Germinal center (tissue), 1 donor: Measurements from ENCODE around the gene NENF.
A peak's percentile ranks its signal among the peaks of the same experiment; 100 is the strongest.
"Not testable (repeated sequence)": the region's sequence is repeated elsewhere in the genome, so short reads cannot be mapped to it uniquely, and the experiment has no call there.

Experiments
- DNase-seq: peaks from one replicate; pipeline ENCODE4 v3.0.0; 2012; ENCODE audit warnings: mixed read lengths, low spot score

The NENF gene

GRCh38 chr1:212432661-212433576 is at the start of gene NENF:
Gene NENF (plus strand): TSS chr1:212432920. CDS start chr1:212432944, 24 bp downstream.
- peak; percentile 93 for DNase-seq

DNA sequence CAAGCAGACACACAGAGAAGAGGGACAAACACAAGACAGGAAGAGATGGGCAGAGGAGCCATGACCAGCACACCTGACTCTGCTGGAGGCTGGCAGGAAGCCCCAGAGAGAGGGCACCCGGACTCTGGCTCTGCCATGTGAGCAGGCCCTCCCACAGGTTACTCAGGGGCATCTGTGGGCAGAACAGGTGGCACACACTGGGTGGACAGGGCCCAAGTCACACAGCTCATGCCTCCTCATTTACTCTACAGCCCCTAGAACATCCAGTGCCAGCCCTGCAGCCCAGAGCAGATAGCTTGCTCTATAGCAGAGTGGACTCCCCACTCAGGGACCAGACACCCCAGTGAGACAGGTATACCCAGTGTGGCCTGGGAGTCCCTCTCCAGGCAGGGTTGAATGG is 46.7 kb upstream of the NENF start:
- DNase-seq: no peak

DNA sequence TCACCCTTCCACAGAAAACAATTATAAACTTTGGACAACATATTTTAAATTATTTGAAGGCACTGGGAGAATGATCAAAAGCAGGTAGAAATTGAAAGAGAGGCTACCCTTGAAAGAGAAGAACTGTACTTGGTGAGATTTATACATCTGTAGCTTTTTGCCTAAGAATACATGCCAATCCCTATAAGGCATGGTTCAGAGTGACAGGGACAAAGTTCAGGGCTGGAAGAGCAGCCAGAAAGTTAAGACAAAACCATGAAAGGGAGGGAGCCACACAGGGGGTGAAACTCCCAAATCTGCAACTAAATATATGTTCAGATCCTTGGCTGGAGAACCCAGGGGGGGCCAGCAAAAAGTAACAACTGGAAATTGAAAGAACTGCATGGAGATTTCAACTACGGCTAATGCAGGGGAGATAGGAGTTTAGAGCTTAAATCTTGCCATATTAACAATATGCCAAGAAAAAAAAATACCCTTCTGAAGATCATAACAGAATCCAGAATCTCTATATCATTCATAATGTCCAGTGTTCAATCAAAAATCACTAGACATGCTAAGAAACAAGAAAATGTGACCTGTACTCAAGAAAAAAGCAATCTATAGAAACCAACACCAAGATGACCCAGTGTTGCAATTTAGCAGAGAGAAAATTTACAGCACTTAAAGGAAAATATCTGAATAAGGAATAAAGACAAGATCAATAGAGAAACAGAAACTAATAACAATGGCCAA is 43.6 kb upstream of the NENF start:
- no peak for DNase-seq

GRCh38 chr1:212395678-212396437 is 36.9 kb upstream of the NENF start:
- not testable (repeated sequence) for DNase-seq

DNA sequence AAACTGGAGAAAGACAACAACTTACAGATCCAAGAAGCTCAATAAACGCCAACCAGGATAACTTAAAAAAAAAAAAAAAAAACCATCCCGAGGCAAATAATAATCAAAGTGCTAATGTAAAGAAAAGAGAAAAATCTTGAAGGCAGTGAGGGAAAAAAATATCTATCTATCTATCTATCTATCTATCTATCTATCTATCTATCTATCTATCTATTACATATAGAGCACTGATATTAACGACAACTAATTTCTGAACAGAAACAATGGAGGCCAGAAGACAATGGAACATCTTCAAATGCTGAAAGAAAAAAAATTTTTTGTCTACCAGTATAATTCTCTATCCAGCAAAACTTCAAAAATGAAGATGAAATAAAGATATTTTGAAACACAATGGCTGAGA is 36.1 kb upstream of the NENF start:
- DNase-seq: no peak

DNA sequence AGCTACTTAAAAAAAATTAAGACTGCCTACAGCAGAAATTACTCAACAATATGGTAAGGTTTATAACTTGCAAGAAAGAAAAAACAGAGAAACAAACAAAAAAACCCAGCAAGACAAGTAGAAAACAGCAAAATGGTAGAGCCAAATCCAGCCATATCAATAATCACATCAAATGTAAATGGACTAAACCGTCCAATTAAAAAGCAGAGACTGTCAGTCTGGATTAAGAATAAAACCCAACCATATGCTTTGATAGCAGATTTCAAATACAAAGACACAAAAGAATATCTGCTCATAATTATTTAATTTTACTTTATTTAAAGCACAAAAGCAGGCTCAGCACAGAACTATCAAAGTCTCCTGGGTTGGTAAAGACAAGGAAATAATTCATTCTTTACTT is 35.5 kb upstream of the NENF start:
- no peak for DNase-seq

GRCh38 chr1:212401042-212401441 is 31.7 kb upstream of the NENF start:
- no peak for DNase-seq

- DNase-seq: no peak
Observed at GRCh38 chr1:212401838-212402582, 30.7 kb upstream of the NENF start.

DNA sequence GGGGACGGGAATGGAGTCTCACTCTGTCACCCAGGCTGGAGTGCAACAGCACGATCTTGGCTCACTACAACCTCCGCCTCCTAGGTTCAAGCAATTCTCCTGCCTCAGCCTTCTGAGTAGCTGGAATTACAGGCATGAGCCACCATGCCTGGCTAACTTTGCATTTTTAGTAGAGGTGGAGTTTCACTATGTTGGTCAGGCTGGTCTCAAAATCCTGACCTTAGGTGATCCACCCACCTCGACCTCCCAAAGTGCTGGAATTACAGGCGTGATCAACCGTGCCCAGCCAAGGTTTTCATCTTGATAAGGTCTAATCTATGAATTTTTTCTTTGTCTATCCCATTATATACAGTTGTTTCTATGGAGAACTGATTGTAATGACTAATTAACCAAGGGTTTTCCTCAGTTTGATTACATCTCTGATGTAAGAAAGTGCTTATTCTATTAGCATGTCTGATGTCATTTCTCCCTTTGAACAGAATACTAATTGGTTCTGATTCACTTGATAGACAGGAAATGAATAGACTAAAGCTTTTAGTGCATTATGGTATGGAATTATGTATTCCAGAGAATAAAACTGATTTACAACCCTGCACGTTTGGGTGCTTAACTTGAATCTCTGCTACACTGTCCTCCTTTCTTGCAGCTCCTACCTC is 29.9 kb upstream of the NENF start:
- DNase-seq: no peak

DNA sequence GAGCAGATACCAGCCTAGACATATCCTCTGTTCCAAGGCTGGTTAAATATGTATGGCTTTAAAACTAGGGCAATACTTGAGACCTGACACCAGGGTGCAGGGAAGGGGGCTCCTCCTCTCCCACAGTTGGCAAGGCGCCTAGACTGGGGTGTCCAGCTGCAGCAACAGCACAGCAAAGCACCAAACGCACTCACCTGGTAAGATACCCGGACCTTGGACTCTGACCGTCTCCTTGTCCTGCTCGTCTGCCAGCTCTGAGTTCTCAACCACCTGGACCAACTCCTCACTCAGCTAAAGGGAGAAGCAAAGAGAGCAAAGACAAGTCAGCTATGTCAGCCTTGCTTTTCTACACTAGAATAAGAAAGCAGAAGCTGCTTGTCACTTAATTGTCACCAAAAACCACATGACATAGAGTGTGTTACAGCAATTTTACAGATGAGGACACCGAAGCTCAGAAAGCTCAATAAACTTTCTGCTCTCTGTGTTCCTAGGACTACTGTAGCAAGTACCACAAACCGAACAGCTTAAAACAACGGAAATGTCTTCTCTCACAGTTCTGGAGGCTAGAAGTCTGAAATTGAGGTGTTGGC is 22.4 kb upstream of the NENF start:
- no peak for DNase-seq

DNA sequence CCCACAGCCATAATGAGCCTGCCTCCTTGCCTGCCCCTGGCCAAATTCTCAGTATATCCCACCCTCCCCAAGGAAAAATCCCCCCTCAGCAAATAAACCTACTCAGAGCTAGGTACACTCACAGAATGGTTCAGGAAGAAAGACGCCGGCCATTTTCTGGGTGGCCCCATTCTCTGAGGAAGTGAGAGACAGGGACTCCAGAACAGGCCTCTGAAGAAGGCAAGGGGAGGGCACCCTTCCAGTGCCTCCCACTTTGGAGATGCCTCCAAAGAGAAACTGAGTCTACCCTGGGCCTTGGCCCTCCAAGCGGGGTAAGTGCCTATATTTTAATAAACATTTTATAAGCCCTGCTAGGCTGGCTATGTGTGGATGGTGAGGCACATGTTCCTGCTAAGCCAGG is 20.3 kb upstream of the NENF start:
- DNase-seq: no peak

DNA sequence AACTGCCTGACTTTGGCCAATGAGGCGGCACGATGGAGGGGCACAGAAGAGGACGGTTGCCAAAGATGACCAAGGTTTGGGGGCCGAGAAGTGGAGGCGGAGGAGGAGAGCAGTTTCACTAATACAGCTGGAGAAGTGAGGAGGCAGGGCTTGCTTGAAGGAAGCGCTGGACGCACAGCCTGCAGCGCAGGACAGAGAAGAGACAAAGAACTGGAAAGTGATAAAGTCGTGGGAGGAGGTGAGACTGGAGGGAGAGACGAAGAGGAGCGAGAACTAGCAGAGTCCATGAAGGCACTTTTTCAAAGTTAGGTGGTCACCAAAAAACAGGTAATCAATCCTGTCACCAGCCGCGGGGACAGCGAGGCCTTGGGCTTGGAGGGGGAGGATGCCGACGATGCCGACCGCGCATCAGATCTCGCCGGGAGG is 18.8 kb upstream of the NENF start:
- DNase-seq: no peak

GRCh38 chr1:212414328-212415106 is 18.2 kb upstream of the NENF start, which contains the start of gene PACC1:
Gene PACC1 (minus strand): TSS chr1:212414886. CDS start chr1:212414757, 129 bp downstream.
- peak; percentile 98 for DNase-seq

GRCh38 chr1:212415107-212415841 is 17.4 kb upstream of the NENF start:
- peak; percentile 24 for DNase-seq

DNA sequence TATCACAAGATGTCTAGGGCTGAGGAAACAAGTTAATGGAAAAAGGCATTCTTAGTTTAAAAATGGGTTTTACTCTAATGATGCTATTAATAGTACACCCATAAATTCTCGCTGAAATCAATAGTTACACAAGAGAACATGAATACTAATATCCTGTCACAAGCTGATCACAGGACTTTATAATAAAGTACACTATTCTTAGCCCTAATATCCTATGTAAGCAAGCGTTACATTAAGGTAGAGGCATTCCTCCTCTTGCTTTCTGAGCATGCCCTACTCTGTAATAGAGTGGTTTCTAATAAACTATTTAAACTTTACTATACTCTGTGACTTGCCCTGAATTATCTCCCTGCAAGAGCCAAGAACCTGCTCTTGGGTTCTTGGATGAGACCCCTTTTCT is 11.6 kb upstream of the NENF start:
- no peak for DNase-seq

DNA sequence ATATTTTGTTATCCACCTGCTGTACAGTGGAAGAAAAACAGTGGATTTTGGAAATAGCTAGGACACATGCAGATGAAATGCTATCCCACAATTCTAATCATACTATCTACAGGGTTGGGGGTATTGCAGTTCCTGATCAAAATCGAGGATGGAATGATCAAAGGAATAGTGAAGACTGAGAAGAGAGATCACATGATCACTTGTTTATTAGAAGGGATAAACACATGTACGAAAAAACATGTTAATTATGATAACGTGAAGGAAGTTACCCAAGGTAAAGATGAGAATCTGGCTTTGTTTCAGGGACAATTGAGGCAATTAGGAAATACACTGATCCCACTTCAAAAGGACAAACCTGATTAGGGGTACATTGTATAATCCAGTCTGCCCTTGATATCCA is 8.8 kb upstream of the NENF start:
- DNase-seq: no peak

GRCh38 chr1:212428496-212428895 is 4.2 kb upstream of the NENF start:
- no peak for DNase-seq

DNA sequence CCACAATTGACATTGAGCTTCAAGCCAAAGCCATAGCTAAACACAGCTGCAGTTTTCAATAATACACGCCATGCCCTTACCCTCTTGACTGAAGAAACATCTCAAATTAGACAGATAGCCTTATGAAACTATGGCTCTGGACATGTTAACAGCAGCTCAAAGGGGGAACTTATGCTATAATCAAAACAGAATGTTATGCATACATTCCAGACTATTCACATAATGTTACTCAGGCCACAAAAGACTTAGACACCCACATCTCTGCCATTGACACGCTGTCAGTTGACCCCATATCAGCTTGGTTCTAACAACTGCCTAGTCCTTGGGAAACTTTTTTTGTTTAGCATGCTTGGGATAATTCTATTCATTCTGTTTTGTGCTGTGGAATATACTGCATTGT is 2.3 kb upstream of the NENF start:
- no peak for DNase-seq

GRCh38 chr1:212430955-212431394 is 1.7 kb upstream of the NENF start:
- no peak for DNase-seq
